Adrenal gland (tissue), 5 donors: ENCODE data around the gene CENPU.

Source experiments
- POLR2A ChIP-seq, 2 donors: fragments of 450-650 bp; IDR thresholded peaks; one replicate each; pipeline ENCODE4 v1.6.1; 2017; ENCODE audit warnings: antibody characterized with exemption in 2 of 2, mild to moderate bottlenecking in 2 of 2, moderate library complexity in 1 of 2
- TF ChIP-seq, protein P1 (sequence below), 6 experiments: fragments of 450-650 bp in 4 of 6; fragments of 200-600 bp in 2 of 6; sonication (generic) in 1 of 6; IDR thresholded peaks; 1 replicate in 5 of 6; 2 replicates in 1 of 6; pipeline versions ENCODE4 v1.5.1 to v1.8.0; 2016 to 2021; ENCODE audit warnings: antibody characterized with exemption in 6 of 6, mild to moderate bottlenecking in 2 of 6, moderate library complexity in 1 of 6
- donor health status: DM: no; HTN: no; CAD: no.

DNA sequence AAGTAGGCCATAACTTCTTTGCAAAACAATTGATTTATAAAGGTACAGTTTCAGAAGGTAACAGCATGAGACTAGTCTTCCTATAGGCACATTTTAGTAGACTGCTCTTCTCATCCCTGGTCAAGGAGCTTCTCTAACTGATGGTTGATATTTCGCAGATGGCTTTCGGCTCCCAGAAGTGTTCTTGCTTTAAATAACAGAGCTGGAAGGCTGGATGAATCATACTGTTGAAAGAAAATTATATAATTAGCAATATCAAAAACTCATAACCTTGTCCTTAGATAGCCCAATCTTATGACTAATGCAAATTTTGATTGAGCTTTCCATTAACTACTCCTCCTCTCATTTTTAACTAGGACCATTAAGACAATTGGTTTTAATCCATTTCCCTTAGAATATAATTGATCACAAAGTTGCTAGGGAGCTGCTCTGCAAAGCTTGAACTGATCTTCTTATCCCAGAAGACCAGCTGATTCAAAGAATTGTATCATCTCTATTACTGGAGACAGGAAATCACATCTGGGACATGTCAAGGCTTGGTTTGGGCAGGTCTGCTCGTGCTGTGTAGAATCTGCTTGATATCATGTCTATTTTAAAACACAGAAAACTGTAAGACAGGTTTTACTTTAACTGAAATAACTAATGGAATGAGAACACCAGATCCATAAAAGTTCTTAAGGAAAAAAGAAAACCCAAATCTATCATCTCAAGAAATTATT, 38.6 kb downstream of the CENPU start:
- TF ChIP-seq, protein P1, sequence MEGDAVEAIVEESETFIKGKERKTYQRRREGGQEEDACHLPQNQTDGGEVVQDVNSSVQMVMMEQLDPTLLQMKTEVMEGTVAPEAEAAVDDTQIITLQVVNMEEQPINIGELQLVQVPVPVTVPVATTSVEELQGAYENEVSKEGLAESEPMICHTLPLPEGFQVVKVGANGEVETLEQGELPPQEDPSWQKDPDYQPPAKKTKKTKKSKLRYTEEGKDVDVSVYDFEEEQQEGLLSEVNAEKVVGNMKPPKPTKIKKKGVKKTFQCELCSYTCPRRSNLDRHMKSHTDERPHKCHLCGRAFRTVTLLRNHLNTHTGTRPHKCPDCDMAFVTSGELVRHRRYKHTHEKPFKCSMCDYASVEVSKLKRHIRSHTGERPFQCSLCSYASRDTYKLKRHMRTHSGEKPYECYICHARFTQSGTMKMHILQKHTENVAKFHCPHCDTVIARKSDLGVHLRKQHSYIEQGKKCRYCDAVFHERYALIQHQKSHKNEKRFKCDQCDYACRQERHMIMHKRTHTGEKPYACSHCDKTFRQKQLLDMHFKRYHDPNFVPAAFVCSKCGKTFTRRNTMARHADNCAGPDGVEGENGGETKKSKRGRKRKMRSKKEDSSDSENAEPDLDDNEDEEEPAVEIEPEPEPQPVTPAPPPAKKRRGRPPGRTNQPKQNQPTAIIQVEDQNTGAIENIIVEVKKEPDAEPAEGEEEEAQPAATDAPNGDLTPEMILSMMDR (IDR thresholded peaks at IDR 0.05): no peak
- TF ChIP-seq POLR2A (IDR thresholded peaks at IDR 0.05): no peak
